ENCODE measurements around the gene GBX2.

The GBX2 gene

DNA sequence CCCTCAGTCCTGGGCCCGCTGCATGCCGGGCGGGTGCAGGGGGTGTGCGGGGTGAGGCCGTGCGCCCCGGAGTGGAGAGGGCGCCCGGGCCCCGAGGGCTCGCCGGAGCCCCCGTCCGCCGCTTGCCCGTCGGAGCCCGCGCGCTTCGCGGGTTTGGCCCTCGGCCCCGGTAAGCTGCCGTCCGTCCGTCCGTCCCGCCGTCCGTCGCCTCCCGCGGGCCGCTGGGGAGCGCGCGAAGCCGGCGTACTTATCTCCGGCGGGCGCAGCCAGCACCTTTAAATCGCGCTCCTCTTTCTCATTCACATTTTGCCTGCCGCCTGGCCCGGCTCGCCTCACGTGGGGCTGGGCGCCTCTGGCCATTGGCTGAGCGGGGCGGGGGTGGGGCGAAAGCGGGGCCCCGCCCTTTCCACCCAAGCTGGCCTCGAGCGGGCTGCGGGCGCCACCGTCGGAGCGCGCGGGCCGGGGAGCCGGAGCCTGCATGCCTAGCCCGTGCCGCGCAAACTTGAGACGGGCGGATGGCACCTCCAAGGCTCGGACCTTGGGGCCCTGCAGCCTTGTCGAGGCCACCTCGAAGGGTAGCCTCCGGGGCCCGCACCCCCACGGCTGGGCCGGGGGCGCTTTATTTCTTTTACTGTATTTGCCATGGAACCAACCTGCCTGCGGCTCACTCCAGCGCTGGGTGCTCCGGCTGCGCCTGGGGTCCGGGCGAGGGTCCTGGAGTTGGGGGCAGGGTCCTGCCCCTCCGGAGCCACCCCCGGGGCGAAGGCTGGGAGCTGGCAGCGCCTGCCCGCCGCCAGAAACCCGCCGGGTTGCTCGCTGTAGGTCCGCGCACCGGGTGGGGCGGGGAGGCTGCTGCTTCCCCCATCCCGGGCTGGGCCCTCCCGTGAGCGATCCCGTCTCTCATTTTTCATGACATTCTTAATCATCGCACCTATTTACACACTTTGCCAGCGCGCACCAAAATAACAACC lies at the start of gene GBX2:
GBX2 (minus strand) TSS at position 277 of the 971 bp plus-strand sequence. CDS start 415 bp downstream, outside the sequence.
- peak; percentile 79 for DNase-seq

DNA sequence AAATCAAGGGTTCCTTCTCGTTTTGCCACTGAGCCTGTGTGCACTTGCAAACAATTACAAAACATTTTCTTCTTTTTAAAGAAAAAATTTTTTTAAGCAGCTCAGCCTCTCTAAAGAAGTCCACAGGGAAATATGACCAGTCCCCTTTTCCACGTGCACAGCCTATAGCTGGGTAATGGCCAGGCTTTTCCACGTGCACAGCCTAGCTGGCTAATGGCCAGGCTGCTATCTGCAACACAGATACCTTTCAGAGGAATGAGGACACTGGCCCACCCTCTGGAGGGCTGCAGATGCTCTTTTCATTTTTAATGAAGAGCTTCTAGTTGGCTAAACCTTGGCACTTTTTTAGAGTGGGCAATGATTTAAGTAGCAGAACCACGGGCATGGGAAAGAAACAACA lies 49.7 kb upstream of the GBX2 start:
- DNase-seq, result no peak

GRCh38 chr2:236216711-236217110 lies 48.5 kb upstream of the GBX2 start:
- DNase-seq, result no peak

DNA sequence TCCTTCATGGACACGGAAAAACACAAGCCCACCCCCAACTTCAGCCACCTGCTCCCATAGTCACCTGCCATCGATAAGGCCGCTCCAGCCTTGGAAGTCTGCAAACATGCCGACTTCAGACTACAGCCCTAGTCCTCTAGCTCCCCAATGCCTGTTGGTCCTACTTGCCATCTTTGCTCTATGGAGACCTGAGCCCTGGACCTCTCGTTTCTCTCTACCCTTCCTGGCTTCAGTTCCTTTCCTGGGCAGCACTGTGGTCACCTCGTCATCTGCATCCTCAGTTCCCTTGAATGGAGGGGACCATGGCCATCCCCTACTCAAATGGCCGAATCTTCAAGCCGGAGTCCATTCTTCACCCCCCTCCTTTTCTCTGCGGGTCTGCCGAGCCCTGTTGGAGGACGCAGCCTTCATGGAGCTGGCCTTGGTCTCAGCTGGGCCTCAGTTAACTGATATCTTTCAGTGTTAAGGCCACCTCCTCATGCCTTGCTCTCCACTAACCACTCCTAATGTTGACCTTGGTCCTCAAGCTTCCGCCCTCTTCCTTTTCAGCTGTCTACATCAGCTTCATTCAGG lies 47.7 kb upstream of the GBX2 start:
- no peak for DNase-seq

DNA sequence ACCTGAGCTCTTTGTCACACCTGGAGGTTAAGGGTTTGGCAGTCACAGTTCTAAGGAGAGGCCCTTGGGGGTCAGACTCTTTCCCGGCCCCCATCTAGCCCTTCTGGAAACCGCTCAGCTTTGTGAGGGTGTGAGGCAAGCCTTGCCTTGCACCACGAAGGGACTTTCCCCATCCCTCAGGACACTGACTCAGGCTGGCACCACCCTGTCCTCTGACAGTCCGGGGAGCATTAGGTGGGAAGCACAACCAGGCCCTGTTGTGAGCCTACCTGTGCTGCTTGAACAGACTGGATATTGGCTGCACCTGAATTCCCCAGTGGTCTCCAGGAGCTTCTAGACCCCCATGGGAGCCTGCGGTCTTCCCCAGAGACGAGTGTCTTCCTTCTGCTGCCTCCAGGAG lies 47.0 kb upstream of the GBX2 start:
- DNase-seq, result no peak

DNA sequence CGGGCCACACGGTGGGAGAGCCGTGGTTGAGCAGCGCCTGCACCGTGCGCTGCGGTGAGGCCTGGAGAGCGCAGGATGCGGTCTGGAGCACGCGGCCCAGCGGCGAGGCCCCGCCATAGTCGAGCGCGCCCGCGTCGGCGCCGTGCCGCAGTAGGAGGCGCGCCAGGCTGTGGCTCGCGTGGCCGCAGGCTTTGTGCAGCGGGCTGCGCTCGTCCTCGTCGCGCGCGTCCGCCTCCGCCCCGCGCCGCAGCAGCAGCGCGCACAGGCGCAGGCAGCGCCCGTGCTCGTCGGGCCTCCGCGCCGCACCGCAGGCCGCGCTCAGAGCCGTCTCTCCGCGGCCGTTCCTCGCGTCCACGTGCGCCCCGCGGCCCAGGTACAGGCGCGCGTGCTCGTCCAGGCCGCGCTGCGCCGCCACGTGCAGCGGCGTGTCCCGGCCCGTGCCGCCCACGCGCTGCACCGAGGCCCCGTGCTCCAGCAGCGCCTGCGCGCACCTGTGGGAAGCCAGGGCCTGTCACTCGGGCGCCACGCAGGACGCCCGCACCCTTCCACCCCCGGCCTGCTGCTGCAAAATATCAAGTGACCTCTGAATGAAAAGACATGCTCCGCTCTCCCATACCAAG lies 46.3 kb upstream of the GBX2 start:
- no peak for DNase-seq

DNA sequence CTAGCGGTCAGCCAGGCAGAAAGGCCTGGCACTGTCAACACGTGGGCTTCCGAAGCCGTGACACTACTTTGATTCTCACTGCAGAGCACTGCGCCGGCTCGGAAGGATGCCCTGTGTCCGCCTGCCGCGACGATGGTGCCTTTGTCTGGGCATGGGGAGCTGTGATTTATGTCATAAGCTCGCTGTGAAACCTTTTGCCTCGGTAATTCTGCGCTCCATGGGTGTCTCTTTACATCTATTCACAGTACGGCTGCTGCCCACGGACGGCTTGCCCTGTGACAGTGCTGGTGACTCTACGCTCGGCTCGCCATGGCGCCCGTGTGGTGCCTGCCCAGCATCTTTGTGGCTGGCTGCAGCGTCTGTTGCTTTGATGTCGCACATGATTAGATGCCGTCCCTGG lies 43.1 kb upstream of the GBX2 start:
- no peak for DNase-seq

DNA sequence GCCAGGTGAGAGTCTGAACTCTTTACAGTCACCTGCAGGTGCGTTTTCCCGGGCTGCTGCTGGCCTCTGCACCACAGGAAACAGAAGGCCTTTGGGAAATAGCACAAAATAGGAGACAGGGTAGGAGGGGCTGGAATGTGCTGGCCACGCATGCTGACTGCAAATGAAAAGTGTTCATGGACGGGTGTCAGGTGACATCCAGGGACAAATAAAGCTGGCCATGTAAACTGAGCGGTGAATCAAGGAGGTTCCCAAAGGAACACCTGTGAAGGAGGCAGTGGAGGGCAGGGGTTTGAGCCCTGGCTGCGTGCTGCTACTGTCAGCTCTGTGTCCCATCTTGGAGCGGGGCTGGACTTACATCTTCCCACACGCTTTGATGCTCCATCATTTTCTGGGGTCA lies 42.4 kb upstream of the GBX2 start:
- no peak for DNase-seq

DNA sequence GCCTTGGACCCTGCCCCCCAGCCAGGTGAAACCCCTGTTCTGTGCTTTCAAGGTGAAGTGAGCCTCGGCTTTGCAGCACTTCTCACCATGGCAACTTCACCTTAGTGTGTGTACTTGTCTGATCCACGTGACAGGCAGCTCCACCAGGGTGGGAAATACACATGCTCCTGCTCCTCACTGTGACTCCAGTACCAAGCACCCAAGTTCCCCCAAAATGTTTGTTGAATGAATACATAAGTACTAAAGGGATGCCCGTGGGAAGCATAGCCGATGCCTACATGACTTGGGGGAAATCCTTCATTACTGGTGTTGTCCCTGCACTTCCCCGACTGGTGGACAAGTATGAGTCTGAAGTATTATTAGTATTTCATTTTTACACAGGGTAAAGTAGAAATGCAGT lies 41.8 kb upstream of the GBX2 start:
- DNase-seq, result no peak

DNA sequence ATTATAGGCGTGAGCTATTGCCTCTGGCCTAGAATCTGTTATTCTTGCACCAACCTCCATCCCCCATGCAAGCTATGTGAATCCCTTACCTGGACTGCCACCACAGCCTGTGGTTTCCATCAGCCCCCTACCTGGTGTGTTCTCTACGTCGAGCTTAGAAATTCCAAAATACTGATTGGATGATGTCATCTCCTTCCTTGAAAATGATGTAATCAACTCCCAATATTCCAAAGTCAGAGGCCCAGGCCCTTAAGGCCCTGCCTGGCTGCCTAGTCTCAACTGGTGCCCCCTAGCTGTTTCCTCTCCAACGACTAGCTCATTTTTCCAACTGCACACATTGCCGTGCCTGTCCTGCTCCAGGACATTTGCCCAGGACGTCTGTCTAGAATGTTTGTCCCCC lies 41.3 kb upstream of the GBX2 start:
- no peak for DNase-seq

- no peak for DNase-seq
Observed at GRCh38 chr2:236208019-236208926, 40.1 kb upstream of the GBX2 start.

DNA sequence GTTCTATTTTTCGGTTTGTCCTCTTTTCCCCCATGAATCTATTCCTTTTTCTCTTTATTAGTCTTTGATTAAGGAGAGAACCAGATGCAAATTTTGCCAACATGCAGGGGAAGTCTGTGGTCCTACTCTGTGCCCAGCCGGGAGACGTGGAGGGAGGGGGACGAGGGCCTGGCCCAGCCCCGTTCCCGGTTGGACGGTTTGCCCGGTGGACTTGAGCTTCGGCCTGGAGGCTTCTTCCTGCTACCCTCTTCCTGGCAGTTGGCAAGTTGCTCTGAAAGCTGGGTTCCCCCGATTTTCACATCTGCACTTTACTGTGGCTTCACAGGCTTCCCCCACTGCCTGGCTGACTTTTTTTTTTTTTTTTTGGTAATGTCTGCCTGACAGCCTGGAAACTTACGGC lies 39.3 kb upstream of the GBX2 start:
- no peak for DNase-seq

GRCh38 chr2:236205867-236206645 lies 37.9 kb upstream of the GBX2 start:
- no peak for DNase-seq

DNA sequence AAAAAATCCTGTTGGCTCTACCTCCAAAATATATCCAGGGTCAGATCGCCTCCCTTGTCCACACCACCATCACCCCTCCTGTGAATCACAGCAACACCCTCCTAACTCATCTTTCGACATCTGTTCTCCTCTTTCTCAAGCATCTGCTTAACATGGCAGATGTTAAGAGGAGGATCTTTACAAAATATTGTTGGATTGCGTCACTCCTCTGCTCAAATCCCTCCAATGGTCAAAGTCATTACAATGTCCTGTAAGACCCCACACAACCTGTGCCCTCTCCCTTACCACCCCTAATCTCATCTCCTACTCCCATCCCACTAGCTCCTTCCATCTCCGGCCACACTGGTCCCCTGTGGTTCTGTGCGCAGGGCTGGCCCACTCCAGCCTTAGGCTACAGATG lies 36.8 kb upstream of the GBX2 start:
- DNase-seq, result no peak

- no peak for DNase-seq
Observed at GRCh38 chr2:236200378-236200777, 32.2 kb upstream of the GBX2 start.

GRCh38 chr2:236196366-236196765 lies 28.2 kb upstream of the GBX2 start:
- DNase-seq, result no peak

DNA sequence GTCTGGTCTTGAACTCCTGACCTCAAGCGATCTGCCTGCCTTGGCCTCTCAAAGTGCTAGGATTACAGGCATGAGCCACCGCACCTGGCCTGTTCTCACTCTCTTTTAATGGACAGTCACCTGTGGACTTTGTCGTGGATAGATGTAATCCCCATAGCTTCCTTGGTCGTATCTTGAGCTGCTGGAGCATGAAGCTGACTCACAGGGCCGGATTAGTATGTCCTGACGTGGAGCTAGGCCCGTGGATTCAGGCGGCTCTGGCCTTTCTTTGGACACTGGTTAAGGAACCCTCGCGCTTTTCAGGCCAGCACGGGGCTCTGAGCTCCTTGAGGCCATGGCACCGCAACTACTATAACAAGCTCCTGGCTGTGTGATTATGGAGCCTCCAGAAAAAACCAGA lies 27.5 kb upstream of the GBX2 start:
- no peak for DNase-seq

- no peak for DNase-seq
Observed at GRCh38 chr2:236194786-236195185, 26.6 kb upstream of the GBX2 start.

DNA sequence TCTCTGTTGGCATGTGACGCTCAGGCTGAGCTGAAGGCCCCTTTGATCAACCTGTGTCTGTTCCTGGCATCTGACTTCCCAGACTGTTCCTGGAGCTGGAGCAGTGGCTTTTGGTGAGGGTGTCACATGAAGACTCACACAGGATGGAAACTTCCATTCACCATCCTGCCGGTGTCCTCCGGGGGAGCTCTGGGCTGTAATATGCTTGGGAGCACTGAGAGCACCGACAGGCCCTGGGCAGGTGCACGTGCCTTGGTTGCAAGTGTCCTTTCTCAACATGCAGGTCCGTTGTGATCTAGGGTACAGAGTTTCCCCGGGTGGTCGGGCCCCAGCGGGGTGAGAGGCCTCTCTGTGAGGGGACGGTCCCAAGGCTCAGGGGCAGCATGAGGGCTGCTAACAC lies 24.8 kb upstream of the GBX2 start:
- no peak for DNase-seq

DNA sequence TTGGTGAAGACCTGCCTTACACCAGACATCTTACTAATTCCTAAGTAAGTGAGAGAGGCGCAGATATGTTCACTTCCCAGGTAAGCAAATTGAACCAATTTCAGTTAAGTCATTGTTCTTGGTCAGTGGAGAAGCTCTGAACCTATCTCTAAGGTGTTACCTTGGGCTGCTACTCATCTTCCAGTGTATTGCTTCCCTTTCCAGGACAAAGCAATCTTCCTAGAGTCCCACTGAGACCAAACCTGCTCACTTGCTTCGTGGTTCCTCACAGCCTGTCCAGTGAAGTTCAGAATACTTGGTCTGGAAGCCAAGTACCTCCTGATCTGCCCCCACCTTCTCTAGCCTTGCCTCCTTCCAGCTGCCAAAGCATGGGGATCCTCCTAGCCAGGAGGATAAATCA lies 22.5 kb upstream of the GBX2 start:
- DNase-seq, result no peak

DNA sequence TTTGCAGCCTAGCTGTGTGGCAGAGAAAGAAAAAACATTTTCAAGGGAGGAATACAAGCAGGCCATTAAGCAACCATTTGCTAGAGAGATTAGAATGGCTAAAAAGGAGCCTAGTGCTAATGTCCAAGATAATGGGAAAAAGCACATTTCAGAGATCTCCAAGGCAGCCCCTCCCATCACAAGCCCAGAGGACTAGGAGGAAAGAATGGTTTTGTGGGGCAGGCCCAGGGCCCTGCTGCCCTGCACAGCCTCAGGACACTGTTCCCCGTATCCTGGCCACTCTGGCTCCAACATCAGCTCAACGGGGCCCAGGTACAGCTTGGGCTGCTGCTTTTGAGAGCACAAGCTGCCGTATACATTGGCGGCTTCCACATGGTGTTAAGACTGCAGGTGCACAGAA lies 16.5 kb upstream of the GBX2 start:
- DNase-seq, result no peak

DNA sequence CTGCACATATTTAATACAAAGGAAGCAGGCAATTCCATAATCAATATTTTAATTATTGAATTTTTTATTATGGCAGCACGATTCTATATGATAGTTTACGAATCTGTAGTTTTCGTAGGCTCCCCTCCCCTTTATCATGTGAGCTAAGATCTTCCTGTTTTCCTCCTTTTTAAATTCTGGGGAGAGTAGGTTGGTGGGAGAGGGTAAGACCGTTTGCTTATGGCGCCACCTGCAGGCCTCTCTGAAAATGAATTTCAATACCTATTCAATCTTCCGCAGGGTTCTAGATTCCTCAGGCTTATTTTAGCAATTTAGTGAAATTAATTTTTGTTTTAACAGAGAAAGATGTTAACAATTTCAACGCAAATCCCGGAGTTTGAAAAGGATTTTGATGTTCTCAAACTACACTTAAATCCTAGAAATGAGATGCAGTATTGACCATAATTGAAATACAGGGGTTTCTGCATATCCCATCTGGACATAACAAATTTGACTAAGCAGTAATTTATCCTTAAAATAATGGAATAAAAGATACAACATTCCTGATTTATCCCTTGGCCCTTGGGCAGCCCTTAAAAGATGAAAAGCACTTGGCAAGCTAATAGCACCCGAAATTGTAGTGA lies 12.8 kb upstream of the GBX2 start:
- DNase-seq, result no peak

Measured in right forelimb (tissue), 1 donor.